Measurements from ENCODE around the gene SLC24A1. TPM values are rescaled to one million over a fixed set of nuclear protein-coding genes. Genes with fewer than 3 reads are reported as not detected.

Gene SLC24A1
- total and polyA plus RNA-seq, 2 of the 13 experiments (the other 11 are each of a cell fraction or from before 2014, with no cell fraction given): 5.9 to 8.3 TPM

DNA sequence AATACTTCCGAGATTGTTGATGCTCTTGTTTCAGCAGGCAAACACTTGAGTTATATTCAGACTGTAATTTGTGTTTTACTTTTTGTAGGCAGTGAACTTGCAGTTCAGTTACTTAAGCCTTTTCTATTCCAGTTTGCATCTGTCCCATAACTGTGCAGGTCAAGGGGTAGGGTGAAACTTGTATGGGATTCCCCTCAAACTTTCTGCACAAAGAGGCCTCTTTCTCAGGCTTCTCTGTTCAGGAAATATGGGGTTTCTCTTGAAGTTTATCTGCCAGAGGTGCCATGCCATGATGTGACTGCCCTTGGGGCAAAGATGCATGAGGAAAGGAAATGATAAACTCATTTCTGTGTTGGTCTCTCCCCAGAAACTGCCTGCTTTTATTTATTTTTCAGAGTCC lies 66.7 kb downstream of the SLC24A1 start (continued):
- TF ChIP-seq, protein P1, sequence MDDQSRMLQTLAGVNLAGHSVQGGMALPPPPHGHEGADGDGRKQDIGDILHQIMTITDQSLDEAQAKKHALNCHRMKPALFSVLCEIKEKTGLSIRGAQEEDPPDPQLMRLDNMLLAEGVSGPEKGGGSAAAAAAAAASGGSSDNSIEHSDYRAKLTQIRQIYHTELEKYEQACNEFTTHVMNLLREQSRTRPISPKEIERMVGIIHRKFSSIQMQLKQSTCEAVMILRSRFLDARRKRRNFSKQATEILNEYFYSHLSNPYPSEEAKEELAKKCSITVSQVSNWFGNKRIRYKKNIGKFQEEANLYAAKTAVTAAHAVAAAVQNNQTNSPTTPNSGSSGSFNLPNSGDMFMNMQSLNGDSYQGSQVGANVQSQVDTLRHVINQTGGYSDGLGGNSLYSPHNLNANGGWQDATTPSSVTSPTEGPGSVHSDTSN (CRISPR knock-in tag; IDR thresholded peaks at IDR 0.05; ENCODE audit: borderline replicate concordance): no peak
- TF ChIP-seq ZNF18 (CRISPR knock-in tag; IDR thresholded peaks at IDR 0.05; ENCODE audit: insufficient replicate concordance): no peak
- no peak for TF ChIP-seq ZNF124 (CRISPR knock-in tag; IDR thresholded peaks at IDR 0.05)
- no peak for TF ChIP-seq CENPBD1 (CRISPR knock-in tag; IDR thresholded peaks at IDR 0.05; ENCODE audit: borderline replicate concordance, low read depth)

GRCh38 chr15:65690173-65690572 lies 68.4 kb downstream of the SLC24A1 start:
- Histone ChIP-seq H4K20me1 (ENCODE audit: insufficient read depth, low read length) (no peaks in the 10 kb centered on the region), H2AFZ (ENCODE audit: low read length) (no peak overlapping the region), H3K9ac (ENCODE audit: insufficient read depth, low read depth, low read length) (no peak overlapping the region), H3K9me3 (ENCODE audit: low read length) (no peaks in the 10 kb centered on the region), H3K4me3 (replicated peaks in 1 of 3; ENCODE audit: insufficient read depth in 1 of 3, low read depth in 2 of 3, low read length in 3 of 3) (no peak overlapping the region), H3K27me3 (ENCODE audit: control insufficient read depth in 1 of 2, insufficient read depth in 2 of 2, low read length in 2 of 2) (no peaks in the 10 kb centered on the region), H3K79me2 (ENCODE audit: insufficient read depth, low read length) (no peaks in the 10 kb centered on the region), H3K4me2 (ENCODE audit: low read depth, low read length) (no peak overlapping the region), H3K36me3 (replicated peaks in 1 of 2; ENCODE audit: control insufficient read depth in 1 of 2, insufficient read depth in 2 of 2, low read length in 2 of 2) (peaks cover 6 to 38% of the 10 kb centered on the region in 2 experiments; a peak in 2 of 5 replicates), H3K27ac (ENCODE audit: extremely low read length, insufficient read depth, low read length) (no peak overlapping the region), H3K4me1 (ENCODE audit: insufficient read depth, low read length) (no peaks in the 10 kb centered on the region)
- intact Hi-C loops (cut with micrococcal nuclease; ENCODE audit: unreplicated experiment): no loop called here
- no peak for FAIRE-seq
- CTCF ChIA-PET (ENCODE audit: low intra/inter-chr PET ratio, low total read pairs): no interaction called here
- no TSS peak for BruUV-seq (replicated peaks)
- no peak for DNase-seq (ENCODE audit: low spot score)
- no peak for ATAC-seq
- in situ Hi-C loops (cut with HindIII; ENCODE audit: extremely low pct_ligation_motif_present, low pct_unique_long_range_greater_than_20kb): no loop called here
- 57% methylated on average over 1 of the region's 1 CpG for WGBS (ENCODE audit: low lambda C conversion rate)
- POLR2A ChIA-PET: no interaction called here
- TF ChIP-seq BORCS8-MEF2B (CRISPR knock-in tag; IDR thresholded peaks at IDR 0.05): no peak
- no peak for TF ChIP-seq ZNF253 (CRISPR knock-in tag; IDR thresholded peaks at IDR 0.05; ENCODE audit: borderline replicate concordance)
- no peak for TF ChIP-seq CENPBD1 (CRISPR knock-in tag; IDR thresholded peaks at IDR 0.05; ENCODE audit: borderline replicate concordance, low read depth)
- TF ChIP-seq ZKSCAN5 (CRISPR knock-in tag; IDR thresholded peaks at IDR 0.05): no peak
- no peak for TF ChIP-seq ZNF224 (CRISPR knock-in tag; IDR thresholded peaks at IDR 0.05)
- no peak for TF ChIP-seq CENPT (CRISPR knock-in tag; IDR thresholded peaks at IDR 0.05; ENCODE audit: low read depth)
- TF ChIP-seq ZSCAN20 (CRISPR knock-in tag; IDR thresholded peaks at IDR 0.05; ENCODE audit: borderline replicate concordance): no peak
- no peak for TF ChIP-seq SKI (IDR thresholded peaks at IDR 0.05; ENCODE audit: partially characterized antibody)
- no peak for TF ChIP-seq MEIS2 (CRISPR knock-in tag; IDR thresholded peaks at IDR 0.05)
- TF ChIP-seq CHD4 (IDR thresholded peaks at IDR 0.05; ENCODE audit: borderline replicate concordance, low read length): no peak
- TF ChIP-seq, protein P2, sequence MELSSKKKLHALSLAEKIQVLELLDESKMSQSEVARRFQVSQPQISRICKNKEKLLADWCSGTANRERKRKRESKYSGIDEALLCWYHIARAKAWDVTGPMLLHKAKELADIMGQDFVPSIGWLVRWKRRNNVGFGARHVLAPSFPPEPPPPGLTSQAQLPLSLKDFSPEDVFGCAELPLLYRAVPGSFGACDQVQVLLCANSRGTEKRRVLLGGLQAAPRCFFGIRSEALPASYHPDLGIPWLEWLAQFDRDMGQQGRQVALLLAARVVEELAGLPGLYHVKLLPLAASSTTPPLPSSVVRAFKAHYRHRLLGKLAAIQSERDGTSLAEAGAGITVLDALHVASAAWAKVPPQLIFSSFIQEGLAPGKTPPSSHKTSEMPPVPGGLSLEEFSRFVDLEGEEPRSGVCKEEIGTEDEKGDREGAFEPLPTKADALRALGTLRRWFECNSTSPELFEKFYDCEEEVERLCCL (CRISPR knock-in tag; IDR thresholded peaks at IDR 0.05; ENCODE audit: borderline replicate concordance): no peak
- no peak for TF ChIP-seq ZNF343 (CRISPR knock-in tag; IDR thresholded peaks at IDR 0.05)
- TF ChIP-seq SNRNP70 (IDR thresholded peaks at IDR 0.05; ENCODE audit: low read depth, low read length): no peak
- TF ChIP-seq, protein P3, sequence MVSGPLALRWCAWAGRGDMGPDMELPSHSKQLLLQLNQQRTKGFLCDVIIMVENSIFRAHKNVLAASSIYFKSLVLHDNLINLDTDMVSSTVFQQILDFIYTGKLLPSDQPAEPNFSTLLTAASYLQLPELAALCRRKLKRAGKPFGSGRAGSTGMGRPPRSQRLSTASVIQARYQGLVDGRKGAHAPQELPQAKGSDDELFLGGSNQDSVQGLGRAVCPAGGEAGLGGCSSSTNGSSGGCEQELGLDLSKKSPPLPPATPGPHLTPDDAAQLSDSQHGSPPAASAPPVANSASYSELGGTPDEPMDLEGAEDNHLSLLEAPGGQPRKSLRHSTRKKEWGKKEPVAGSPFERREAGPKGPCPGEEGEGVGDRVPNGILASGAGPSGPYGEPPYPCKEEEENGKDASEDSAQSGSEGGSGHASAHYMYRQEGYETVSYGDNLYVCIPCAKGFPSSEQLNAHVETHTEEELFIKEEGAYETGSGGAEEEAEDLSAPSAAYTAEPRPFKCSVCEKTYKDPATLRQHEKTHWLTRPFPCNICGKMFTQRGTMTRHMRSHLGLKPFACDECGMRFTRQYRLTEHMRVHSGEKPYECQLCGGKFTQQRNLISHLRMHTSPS (CRISPR knock-in tag; IDR thresholded peaks at IDR 0.05; ENCODE audit: low read depth): no peak
